Measurements from ENCODE around the gene LAMA3. TPM values are rescaled to one million over a fixed set of nuclear protein-coding genes. Genes with fewer than 3 reads are reported as not detected.

The LAMA3 gene
- total RNA-seq, 2 donors from 2014 or later: 30.1 to 34.2 TPM

DNA sequence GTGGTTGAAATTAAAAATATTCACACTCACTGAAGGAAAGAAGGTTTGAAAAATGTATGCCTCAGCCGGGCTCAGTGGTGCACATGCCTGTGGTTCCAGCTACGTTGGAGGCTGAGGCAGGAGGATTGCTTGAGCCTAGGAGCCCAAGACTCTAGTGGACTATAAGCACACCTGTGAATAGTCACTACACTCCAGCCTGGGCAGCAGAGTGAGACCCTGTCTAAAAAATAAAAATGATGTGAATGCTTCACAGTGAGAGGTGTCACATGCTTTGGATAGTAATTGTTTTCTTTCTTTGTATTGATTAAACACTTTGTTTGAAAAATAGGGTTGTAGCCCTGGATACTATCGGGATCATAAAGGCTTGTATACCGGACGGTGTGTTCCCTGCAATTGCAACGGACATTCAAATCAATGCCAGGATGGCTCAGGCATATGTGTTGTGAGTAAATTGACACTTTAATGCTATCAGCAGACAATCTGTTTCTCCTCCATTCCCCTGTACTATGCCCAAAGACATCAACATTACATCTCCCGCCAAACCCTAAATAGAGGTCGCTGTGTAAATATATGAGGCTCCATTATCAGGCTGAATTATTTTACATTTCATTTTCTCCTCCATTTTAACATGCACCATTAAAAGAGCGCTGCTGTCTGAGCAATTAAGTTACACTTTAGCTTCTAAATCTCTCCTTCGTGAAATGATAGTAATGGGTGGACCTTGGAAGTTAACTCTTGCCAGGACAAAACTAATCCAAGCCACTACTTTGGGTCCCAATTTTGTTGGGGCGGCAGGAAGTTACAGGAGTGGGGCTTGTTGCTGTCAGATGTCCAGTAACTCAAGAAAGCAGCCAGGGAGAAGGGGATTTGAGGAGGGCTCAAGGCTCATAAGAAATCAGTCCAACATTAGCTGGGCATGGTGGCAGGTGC is 187.0 kb downstream of the LAMA3 start:
- H3K4me1 ChIP-seq (ENCODE audit: control insufficient read depth in 1 of 2, low read depth in 2 of 2): no peaks in the 10 kb centered on the region
- no peak for ATAC-seq (ENCODE audit: insufficient number of reproducible peaks, low FRiP score, low read depth)
- H3K9me3 ChIP-seq: no peaks in the 10 kb centered on the region

DNA sequence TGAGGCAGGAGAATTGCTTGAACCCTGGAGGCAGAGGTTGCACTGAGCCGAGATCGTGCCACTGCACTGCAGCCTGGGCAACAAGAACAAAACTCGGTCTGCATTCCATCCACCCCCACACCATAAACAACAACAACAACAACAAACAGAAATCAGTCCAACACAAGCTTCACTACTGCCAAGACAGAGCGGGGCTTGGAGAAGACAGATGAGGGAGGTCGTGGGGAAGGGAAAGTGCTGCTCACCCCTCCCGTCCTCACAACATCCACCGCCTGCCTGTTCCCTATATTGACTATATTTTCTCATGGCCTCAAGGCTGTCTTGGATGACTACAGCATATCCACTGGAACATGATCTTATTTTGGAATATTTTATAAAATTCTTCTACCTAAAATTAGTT is 187.7 kb downstream of the LAMA3 start:
- Histone ChIP-seq H3K27ac (no peak overlapping the region), H3K36me3 (no peaks in the 10 kb centered on the region), H3K27me3 (replicated peaks; ENCODE audit: insufficient read depth) (no peaks in the 10 kb centered on the region), H3K9me3 (no peaks in the 10 kb centered on the region), H3K4me1 (ENCODE audit: control insufficient read depth in 1 of 2, low read depth in 2 of 2) (no peaks in the 10 kb centered on the region), H3K4me3 (no peak overlapping the region)
- TF ChIP-seq, protein P1, sequence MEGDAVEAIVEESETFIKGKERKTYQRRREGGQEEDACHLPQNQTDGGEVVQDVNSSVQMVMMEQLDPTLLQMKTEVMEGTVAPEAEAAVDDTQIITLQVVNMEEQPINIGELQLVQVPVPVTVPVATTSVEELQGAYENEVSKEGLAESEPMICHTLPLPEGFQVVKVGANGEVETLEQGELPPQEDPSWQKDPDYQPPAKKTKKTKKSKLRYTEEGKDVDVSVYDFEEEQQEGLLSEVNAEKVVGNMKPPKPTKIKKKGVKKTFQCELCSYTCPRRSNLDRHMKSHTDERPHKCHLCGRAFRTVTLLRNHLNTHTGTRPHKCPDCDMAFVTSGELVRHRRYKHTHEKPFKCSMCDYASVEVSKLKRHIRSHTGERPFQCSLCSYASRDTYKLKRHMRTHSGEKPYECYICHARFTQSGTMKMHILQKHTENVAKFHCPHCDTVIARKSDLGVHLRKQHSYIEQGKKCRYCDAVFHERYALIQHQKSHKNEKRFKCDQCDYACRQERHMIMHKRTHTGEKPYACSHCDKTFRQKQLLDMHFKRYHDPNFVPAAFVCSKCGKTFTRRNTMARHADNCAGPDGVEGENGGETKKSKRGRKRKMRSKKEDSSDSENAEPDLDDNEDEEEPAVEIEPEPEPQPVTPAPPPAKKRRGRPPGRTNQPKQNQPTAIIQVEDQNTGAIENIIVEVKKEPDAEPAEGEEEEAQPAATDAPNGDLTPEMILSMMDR (IDR thresholded peaks at IDR 0.05): no peak
- no peak for DNase-seq (ENCODE audit: low spot score)
- no peak for ATAC-seq (ENCODE audit: insufficient number of reproducible peaks, low FRiP score, low read depth)

More for the DNA sequence above, 187.0 kb downstream of the LAMA3 start:
- no peaks in the 10 kb centered on the region for H3K36me3 ChIP-seq
- TF ChIP-seq, protein P1 (IDR thresholded peaks at IDR 0.05): no peak
- no peak overlapping the region for H3K4me3 ChIP-seq
- no peak overlapping the region for H3K27ac ChIP-seq
- DNase-seq (ENCODE audit: low spot score): no peak
- H3K27me3 ChIP-seq (replicated peaks; ENCODE audit: insufficient read depth): no peaks in the 10 kb centered on the region

DNA sequence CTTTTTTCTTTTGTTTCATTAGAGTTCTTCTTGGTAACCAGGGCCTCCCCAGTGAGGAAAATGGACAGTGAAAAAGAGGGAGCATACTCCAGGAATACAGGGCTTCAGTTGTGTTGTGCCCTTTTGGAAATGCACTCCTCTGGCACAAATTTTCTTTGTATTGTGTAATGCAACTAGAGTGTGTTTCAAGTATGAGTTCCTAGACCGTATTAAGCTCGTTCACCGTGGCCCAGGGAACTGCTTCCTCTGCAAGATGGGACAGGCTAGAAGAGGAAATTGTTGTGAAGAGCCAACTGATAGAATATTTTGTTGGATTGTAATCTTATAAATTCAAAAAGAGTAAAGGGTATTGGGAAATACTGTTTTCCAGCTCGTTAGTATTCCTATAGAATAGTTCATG is 188.1 kb downstream of the LAMA3 start:
- ATAC-seq (ENCODE audit: insufficient number of reproducible peaks, low FRiP score, low read depth) (no peak), DNase-seq (ENCODE audit: low spot score) (no peak)
- TF ChIP-seq, protein P1 (IDR thresholded peaks at IDR 0.05): no peak
- Histone ChIP-seq H3K27me3 (replicated peaks; ENCODE audit: insufficient read depth) (no peaks in the 10 kb centered on the region), H3K9me3 (no peaks in the 10 kb centered on the region), H3K4me3 (no peak overlapping the region), H3K27ac (no peak overlapping the region), H3K4me1 (ENCODE audit: control insufficient read depth in 1 of 2, low read depth in 2 of 2) (no peaks in the 10 kb centered on the region), H3K36me3 (no peaks in the 10 kb centered on the region)

DNA sequence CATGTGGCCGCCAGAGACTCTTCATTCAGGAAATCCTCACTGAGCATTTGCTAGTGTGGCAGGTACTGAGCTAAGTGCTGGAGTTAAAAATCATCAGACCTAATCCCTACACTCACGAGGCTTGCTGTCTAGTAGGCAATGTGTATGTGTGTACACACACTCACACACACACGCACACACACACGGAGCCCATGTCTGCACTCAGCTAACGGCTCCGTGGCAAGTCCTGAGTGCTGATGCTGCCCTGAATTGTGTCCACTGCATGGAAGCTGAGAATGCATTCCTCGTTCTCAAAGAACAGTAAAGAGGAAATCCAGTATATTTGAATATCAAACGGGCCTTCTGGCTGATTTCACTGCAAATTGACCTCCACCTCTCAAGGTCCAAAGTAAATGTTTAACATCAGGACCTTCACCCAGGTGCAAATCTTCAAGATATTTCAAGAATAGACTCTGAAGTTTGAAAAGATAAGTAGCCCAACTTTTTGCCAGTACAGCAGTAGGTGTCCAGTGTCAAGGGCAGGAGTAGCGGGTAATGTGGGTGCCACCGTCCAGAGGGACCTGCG is 189.2 kb downstream of the LAMA3 start:
- ATAC-seq (ENCODE audit: insufficient number of reproducible peaks, low FRiP score, low read depth): no peak
- H3K27me3 ChIP-seq (replicated peaks; ENCODE audit: insufficient read depth): no peaks in the 10 kb centered on the region
- TF ChIP-seq, protein P1 (IDR thresholded peaks at IDR 0.05): no peak

DNA sequence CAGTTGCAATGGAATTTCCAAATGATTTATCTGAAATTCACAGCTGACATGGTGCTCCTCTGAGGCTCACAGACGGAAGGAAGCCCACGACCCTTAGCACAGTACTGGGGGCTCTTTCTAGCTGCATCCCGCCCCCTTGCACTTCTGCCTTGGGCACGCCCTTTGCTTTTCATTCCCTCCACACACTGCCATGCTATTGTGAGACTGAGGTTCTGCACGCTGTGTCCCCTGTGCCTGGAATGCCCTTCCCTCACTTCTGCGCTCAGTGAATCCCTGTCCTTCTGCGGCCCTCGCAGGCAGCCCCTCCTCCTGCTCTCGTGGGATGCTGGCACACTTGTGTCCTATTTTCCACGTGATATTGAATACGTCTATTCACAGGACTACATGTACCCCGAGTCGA is 189.9 kb downstream of the LAMA3 start:
- Histone ChIP-seq H3K36me3 (no peaks in the 10 kb centered on the region), H3K4me1 (ENCODE audit: control insufficient read depth in 1 of 2, low read depth in 2 of 2) (peaks cover 6 to 15% of the 10 kb centered on the region in 2 donors), H3K27ac (no peak overlapping the region), H3K4me3 (no peak overlapping the region), H3K27me3 (replicated peaks; ENCODE audit: insufficient read depth) (no peaks in the 10 kb centered on the region), H3K9me3 (no peaks in the 10 kb centered on the region)
- no peak for ATAC-seq (ENCODE audit: insufficient number of reproducible peaks, low FRiP score, low read depth)
- TF ChIP-seq, protein P1 (IDR thresholded peaks at IDR 0.05): no peak
- DNase-seq (ENCODE audit: low spot score): no peak

More for the DNA sequence above, 189.2 kb downstream of the LAMA3 start:
- no peak overlapping the region for H3K4me3 ChIP-seq
- H3K9me3 ChIP-seq: no peaks in the 10 kb centered on the region
- H3K36me3 ChIP-seq: no peaks in the 10 kb centered on the region
- peaks cover under 1 to 8% of the 10 kb centered on the region in 2 donors for H3K4me1 ChIP-seq (ENCODE audit: control insufficient read depth in 1 of 2, low read depth in 2 of 2)
- no peak overlapping the region for H3K27ac ChIP-seq
- no peak for DNase-seq (ENCODE audit: low spot score)
